GM08714 (cell line): ENCODE measurements around the gene CREG1.

ENCODE experiments used
- H3K4me3 ChIP-seq: fragments of 200-500 bp; sonication (Bioruptor generic); 2 replicates; pipeline ENCODE4 v1.5.1; 2014; ENCODE audit warnings: mild to moderate bottlenecking, low read length, inconsistent platforms
- ZNF274 ChIP-seq: IDR thresholded peaks from 2 replicates; pipeline ENCODE4 v1.6.1; 2012; ENCODE audit warnings: mild to moderate bottlenecking, low read depth, low read length

The CREG1 gene

DNA sequence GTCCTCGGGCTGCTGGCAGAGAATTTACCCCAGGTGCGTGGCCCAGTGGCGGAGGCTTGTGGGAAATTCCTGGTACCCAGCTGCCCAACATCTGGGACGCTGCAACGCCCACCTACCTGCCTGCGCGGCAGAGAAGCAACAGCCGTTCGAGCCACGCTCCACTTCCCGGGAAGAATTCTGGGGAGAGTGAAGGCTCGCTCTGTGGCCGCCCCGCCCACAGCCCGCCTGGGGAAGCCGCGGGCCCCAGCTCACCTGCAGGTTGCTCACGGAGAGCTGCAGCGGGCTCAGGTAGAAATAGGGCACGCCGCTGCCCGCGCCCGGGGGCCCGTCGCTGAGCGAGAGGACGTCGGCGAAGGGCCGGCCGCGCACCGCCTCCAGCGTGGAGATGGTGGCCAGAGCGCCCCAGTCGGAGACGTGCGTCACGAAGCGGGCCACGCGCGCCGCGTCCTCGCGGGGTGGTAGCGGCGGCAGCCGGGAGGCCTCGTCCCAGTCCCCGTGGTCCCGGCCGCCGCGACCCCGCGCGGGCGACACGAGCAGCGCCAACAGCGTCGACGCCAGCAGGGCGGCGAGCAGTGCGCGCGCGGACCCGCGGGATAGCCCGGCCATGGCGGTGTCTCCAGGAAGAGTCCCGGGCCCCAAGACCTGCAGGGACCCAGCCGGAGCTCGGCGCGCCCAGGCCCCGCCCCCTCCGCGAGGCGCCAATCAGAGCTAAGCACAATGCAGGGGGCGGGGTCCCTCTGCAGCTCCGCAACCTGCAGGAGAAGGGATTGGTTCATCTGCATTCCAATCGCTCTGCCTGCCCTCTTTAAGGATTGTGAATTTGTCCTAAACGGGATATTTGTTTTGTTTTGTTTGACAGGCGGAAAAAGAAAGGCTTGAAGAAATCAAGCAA lies at the start of gene CREG1:
Gene CREG1, minus strand, starts transcription at position 627 of the 892 bp plus-strand sequence.
- TF ChIP-seq ZNF274, result no peak
- H3K4me3 ChIP-seq, result peak within 1 kb of the TSS; percentile 67

DNA sequence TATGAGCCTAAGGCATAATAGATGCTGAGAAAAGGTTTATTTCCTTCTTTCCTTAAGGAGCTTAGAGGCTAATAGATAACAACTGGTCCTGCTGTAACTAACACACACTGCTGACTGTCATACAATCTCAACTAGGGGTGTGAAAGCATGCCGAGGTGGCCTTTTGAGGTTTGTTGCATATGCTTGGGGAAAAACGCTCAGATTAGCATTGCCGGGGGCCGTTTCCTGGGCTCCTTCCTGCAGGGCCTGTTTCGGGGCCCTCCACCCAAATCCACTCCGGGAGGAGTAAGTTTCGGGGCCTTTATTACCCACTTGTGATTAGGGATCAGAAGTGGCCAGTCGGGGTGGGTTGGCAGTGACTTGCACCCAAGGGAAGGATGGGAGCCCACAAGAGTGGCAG lies 49.3 kb upstream of the CREG1 start:
- H3K4me3 ChIP-seq, result no peak overlapping the region
- TF ChIP-seq ZNF274, result no peak

DNA sequence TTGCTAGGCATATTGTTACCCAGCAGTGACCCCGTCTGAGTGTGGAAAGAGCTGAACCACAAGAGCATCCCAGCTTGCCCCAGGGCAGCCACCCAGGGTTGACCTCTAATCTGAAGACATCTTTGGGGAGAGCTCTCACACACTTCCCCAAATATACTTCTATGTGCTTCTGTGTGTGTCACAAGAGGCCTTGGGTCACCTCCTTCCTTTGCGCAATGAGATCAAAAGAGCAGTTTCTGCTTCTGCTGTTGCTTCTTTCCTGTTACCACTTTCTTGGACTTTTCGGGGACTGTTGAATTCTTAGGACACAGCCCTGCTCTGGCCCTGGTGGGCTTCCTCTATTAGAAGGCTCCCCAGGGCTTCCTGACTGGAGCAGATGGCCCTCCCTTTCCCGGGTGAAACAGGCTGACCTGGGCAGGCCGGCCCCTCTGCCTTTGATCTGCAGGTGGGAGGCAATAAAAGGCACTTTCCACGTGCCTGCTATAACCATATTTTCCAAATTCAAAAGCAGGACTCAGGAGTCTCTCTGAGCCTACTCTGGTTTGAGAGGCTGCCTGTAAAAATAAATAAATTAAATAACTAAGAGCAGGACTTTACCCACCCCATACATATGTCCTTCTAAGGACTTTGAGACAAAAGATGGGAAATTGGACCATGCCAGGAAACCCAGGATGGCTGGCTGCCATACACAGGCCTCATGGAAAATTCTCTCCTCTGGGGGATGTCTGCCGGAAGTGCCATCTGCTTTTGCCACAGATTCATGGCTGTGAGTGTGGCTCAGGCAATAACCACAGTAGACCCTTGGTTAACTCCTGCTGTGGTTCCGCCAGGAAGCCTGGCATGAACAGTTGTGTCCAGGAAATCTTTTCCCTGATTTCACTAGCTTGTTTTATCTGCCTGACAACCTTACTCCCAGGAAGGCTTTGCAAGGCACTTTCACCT lies 48.2 kb upstream of the CREG1 start:
- H3K4me3 ChIP-seq, result no peak overlapping the region
- TF ChIP-seq ZNF274, result no peak

DNA sequence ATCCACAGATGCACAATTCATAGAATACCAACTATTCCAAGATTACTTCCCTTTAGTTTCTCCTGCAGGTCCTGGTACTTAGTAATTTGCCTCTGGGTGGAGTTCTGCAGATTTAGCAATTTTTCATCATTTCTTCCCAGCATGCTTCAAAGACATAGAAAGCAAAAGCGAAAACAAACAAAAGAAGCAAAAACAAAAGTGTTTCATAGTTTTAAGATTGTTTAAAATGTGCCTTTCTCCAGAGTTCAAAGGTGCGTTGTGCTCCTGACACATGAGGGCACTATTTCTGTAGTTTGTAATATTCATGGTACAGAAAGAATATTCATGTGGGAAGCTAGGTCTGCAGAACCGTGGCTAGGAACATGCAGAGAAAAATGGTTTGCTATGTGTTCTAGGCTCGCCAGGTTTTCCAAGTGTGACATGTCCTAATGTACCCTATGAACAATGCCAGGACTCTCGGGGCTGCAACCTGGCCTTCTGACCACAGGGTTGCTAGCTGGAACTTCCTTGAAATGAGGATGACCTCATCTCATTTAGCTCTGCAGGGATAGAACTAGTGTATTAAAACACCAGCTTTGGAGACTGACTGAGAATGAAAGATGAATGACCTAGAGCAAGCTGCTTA lies 46.5 kb upstream of the CREG1 start:
- no peak for TF ChIP-seq ZNF274
- H3K4me3 ChIP-seq, result no peak overlapping the region; the same call in 1 of the 2 replicates

DNA sequence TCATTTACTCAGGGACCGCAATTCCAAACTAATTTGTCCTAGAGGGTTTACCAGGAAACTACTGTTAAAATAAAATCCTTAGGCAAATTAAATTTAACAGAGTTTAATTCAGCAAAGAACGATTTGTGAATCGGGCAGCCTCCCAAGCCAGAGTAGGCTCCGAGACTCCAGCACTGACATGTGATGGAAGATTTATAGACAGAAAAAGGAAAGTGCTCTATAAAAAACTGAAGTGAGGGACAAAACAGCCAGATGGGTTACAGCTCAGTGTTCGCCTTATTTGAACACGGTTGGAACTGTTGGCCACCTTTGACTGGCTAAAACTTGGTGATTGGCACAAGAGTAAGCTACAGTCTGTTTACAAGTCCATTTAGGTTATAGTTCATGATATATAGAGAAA lies 41.3 kb upstream of the CREG1 start:
- H3K4me3 ChIP-seq, result no peak overlapping the region
- TF ChIP-seq ZNF274, result no peak

DNA sequence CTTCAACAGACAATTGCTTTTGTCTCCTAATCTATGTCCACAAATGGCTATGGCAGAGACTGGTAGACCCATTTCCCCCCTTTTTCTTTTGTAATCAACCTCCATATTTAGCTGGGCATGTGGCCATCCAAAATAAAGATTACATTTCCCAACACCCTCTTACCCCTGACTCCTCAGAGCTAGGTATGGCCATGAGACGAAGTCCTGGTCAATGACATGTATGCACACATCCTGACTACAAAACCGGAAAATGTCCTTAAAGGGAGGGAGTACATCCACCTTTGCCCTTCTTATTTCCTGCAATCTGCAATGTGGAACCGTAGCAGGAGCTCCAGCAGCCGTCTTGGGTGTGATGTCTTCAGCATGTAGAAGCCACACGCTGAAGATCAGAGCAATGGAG lies 40.3 kb upstream of the CREG1 start:
- no peak overlapping the region for H3K4me3 ChIP-seq
- TF ChIP-seq ZNF274, result no peak

DNA sequence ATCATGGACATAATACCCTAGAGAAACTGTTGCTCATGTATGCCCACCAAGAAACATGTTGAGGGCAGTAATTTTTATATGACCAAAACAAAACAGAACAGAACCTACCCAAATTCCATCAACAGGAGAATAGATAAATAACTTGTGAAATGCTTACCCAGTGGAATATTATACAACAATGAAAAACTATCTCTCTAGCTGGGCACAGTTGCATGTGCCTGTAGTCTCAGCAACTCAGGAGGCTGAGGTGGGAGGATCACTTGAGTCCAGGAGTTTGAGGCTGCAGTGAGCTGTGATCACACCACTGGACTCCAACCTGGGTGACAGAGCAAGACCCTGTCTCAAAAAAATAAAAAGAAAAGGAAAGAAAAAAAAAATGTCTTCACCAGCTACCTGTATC lies 38.9 kb upstream of the CREG1 start:
- no peak for TF ChIP-seq ZNF274
- H3K4me3 ChIP-seq, result no peak overlapping the region

DNA sequence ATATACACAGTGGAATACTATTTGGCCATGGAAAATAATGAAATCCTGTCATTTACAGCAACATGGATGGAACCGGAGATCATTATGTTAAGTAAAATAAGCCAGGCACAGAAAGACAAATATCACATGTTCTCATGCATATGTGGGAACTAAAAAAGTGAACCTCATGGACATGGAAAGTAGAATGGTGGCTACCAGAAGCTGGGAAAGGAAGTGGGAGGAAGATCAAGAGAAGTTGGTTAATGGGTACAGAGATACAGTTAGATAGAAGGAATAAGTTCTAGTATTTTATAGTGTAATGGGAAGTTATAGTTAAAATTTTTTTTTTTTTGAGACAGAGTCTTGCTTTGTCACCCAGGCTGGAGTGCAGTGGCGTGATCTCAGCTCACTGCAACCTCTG lies 34.8 kb upstream of the CREG1 start:
- no peak for TF ChIP-seq ZNF274

DNA sequence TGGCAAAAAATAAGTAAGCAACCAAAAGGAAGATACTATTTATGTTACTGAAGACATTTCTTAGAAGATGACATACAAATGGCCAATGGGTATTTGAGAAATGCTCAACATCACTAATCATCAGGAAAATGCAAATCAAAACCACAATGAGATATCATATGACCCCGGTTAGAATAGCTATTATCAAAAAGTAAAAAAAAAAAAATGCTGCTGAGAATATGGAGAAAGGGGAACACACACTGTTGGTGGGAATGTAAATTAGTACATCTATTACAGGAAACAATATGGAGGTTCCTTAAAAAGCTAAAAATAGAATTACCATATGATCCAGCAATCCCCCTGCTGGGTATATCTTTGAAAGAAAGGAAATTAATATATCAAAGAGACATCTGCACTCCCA lies 34.3 kb upstream of the CREG1 start:
- no peak for TF ChIP-seq ZNF274
- H3K4me3 ChIP-seq, result no peak overlapping the region

More for the DNA sequence above, 34.8 kb upstream of the CREG1 start:
- no peak overlapping the region for H3K4me3 ChIP-seq

DNA sequence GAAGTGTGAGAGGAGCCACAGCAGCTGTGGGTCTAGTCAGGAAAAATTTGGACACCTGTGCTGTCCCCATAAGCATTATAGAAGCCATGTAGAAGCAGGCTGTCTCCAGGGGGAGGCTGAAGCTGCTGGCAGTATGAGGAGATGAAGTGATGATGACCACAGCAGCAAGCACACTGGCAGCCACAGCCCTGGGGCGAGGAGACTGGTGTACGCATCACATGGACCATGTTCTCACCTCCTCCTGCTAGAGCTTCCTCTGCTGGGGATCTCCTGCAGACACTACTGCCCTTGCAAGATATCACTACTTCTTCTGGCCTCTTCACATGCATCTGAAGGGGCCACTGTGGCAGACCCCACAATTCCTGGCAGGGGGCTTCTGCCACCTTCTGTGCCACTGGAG lies 33.8 kb upstream of the CREG1 start:
- TF ChIP-seq ZNF274, result no peak
- no peak overlapping the region for H3K4me3 ChIP-seq

DNA sequence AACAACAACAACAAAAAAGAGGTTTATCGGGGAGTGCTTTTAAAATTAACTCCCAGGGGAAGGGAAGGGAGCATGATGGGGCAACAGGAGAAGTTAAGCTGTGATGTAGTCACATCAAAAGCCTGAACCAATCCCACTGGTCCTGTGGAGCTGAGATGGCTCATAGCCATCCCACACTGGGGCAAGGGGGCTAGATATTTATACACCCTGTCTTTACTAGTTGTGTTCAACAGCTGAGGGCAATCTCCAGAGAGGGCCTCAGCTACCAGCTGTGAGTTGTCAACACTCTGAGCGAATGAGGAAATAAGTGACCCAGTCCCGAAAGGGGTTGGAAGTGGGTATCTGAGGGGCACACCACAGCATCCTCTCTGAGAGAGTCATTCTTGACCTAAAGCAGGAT lies 31.0 kb upstream of the CREG1 start:
- H3K4me3 ChIP-seq, result no peak overlapping the region
- no peak for TF ChIP-seq ZNF274

DNA sequence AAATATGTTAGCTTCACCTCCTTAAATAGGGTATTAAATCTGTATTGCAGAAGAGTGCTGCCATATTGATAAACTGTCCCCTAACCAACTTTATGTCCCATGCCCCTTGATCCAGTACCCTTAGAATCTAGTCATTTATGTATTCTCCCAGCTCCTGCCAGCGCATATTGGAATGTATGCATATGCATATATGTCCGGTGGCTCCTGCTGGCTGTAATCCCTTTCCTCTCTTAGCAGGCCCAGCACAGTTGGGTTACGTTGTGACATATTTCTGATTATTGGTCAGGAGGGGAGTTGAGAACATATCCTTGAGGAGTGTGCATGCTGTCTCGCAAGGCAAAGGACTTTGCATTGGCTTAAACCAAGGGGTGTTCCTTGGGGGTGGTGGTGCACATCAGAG lies 29.2 kb upstream of the CREG1 start:
- TF ChIP-seq ZNF274, result no peak
- no peak overlapping the region for H3K4me3 ChIP-seq

DNA sequence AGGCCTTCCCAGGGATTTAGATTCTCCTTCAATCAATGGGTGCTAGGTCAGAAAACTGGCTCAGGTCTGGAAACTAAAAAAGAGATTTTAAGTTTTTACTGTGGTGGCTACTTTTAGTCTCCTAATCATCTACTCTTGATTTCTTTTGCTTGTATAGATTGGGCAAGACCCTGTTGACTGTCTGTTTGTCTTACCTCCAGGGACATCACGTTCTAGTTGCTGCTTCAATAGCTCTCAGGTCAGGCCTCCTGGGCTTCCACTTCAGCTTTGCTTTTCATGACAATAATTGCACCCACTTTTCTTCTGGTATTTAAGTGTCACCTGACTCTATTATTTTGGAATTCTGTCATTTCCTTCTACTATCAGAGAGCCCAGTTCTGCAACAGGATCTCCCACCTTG lies 28.5 kb upstream of the CREG1 start:
- TF ChIP-seq ZNF274, result no peak
- no peak overlapping the region for H3K4me3 ChIP-seq

DNA sequence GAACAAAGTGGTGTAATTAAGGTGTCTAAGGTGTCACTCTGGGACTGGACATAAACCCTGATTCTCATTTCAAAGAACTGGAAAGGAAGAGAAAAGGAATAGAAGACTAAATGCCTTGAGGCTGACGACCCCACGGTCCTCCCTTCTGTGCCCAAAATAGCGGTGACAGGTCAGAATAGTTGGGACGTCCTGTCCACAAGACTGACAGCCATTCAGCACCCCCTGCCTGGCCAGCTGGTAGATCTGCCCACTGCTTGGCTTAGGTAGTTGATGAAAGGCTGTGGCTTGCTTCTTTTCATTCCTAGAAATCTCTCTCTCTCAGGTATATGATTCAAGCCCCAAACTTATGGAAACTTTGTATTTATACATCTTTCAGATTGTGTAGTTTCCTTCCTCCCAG lies 26.4 kb upstream of the CREG1 start:
- no peak overlapping the region for H3K4me3 ChIP-seq

DNA sequence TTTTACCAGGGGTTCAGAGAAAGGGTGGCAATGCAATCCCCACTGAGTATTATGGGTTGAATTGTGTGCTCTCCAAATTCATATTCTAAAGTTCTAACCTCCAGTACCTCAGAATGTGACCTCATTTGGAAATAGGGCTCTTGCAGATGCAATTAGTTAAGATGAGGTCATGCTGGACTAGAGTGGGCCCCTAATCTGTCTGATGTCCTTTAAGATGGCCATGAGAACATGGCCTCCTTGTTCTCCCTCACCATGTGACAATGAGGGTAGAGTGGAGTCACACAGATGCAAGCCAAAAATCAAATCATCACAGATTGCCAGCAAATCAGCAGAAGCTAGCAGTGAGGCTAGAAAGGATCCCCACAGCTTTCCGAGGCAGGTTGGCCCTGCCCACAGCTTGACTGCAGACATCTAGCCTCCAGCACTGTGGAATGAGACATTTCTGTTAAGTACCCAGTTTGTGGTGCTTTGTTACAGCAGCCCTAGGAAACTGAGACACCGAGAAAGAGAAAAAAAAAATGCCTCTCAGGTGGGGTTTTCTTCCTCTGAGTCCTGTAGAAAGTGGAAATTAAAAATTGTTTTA lies 25.5 kb upstream of the CREG1 start:
- no peak overlapping the region for H3K4me3 ChIP-seq
- no peak for TF ChIP-seq ZNF274

More for the DNA sequence above, 26.4 kb upstream of the CREG1 start:
- no peak for TF ChIP-seq ZNF274
